ENCODE data around the gene LTB4R2. TPM values are rescaled to one million over a fixed set of nuclear protein-coding genes. Genes with fewer than 3 reads are reported as not detected.

Gene LTB4R2
- total RNA-seq, 4 donors from 2014 or later: 88.1 to 173 (median 147) TPM

DNA sequence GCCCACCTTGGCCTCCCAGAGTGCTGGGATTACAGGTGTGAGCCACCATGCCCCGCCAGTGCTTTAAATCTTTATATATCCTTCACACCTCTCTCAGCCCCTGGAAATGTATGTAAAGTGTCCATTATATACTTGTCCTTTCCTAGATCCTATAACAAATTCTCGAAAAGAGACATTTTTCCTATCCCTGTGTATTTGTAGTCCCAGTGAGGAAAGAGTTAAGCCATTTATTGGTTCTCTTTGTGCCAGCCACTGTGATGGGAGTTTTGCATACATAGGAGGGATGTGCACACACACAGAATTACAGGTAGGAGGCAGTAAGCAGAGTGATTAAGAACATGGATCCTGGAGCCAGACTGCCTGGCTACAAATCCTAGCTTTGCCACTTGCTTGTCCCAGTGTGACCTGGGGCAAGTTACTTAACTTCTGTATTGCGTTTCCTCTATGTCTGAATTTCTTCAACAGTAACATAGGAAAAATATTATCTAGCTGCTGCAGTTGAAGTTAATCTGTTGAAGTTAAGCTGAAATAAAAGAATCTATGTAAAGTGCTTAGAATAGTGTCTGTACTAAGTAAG lies 36.4 kb upstream of the LTB4R2 start:
- H3K4me3 ChIP-seq (ENCODE audit: low read depth, poor library complexity, severe bottlenecking): no peak overlapping the region
- 39 to 77% methylated on average over 3 of the region's 3 CpGs for WGBS, 2 donors
- no peak for DNase-seq (ENCODE audit: low spot score in 2 of 2)
- intact Hi-C loops (cut with DNase I; ENCODE audit: low total_unique reads): no loop called here
- TF ChIP-seq, protein P1, sequence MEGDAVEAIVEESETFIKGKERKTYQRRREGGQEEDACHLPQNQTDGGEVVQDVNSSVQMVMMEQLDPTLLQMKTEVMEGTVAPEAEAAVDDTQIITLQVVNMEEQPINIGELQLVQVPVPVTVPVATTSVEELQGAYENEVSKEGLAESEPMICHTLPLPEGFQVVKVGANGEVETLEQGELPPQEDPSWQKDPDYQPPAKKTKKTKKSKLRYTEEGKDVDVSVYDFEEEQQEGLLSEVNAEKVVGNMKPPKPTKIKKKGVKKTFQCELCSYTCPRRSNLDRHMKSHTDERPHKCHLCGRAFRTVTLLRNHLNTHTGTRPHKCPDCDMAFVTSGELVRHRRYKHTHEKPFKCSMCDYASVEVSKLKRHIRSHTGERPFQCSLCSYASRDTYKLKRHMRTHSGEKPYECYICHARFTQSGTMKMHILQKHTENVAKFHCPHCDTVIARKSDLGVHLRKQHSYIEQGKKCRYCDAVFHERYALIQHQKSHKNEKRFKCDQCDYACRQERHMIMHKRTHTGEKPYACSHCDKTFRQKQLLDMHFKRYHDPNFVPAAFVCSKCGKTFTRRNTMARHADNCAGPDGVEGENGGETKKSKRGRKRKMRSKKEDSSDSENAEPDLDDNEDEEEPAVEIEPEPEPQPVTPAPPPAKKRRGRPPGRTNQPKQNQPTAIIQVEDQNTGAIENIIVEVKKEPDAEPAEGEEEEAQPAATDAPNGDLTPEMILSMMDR (IDR thresholded peaks at IDR 0.05): no peak
- no peak for TF ChIP-seq POLR2A (IDR thresholded peaks at IDR 0.05)

DNA sequence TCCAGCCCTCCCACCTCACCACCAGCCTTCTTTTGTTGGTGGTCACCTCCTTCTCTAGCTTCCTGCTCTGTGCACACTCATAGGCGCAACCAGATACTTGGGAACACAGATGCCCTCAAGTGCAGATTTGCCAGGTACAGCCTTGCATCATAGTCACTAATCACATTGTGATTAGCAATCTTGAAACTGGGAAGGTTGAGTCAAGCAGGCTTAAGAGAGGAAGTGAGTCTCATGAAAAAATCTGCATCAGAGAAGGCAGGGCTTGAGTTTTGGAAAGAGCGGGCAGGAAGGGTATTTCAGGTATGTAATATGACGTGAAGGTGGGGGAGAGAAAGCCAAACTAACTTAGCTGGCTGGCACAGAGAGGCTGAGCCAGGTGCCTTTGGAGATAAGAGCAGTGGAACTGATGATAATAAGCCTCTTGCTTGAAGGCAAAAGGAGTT lies 35.8 kb upstream of the LTB4R2 start:
- no peak for TF ChIP-seq POLR2A (IDR thresholded peaks at IDR 0.05)
- TF ChIP-seq, protein P1 (IDR thresholded peaks at IDR 0.05): no peak
- WGBS, 2 donors: 43 to 55% methylated on average over 3 of the region's 3 CpGs
- no peak overlapping the region for H3K4me3 ChIP-seq (ENCODE audit: low read depth, poor library complexity, severe bottlenecking)
- DNase-seq (ENCODE audit: low spot score in 2 of 2): no peak
- intact Hi-C loops (cut with DNase I; ENCODE audit: low total_unique reads): no loop called here

DNA sequence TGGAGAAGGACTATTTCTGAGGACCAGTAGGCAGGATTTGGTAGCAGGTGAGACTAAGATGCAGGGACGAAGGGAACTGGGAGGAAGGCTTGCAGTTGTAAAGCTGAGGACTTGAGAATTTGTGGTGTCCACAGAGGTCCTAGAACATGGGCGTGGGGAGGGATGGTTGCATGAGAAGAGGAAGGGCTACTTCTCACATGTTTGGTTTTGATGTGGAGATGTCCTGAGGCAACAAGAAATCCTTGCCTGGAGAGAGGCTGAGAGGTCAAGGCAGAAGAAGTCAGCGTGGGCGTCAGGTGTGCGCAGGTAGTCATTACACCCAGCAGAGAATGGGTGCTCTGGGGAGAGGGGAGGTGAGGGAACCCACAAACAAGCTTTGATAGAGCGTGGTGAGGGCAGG lies 32.9 kb upstream of the LTB4R2 start:
- no peak for TF ChIP-seq POLR2A (IDR thresholded peaks at IDR 0.05)
- TF ChIP-seq, protein P1 (IDR thresholded peaks at IDR 0.05): no peak
- intact Hi-C loops (cut with DNase I; ENCODE audit: low total_unique reads): no loop called here
- no peak overlapping the region for H3K4me3 ChIP-seq (ENCODE audit: low read depth, poor library complexity, severe bottlenecking)
- DNase-seq (ENCODE audit: low spot score in 2 of 2): no peak
- whole genome bisulfite sequencing, 2 donors: 85 to 91% methylated on average over 6 of the region's 6 CpGs

DNA sequence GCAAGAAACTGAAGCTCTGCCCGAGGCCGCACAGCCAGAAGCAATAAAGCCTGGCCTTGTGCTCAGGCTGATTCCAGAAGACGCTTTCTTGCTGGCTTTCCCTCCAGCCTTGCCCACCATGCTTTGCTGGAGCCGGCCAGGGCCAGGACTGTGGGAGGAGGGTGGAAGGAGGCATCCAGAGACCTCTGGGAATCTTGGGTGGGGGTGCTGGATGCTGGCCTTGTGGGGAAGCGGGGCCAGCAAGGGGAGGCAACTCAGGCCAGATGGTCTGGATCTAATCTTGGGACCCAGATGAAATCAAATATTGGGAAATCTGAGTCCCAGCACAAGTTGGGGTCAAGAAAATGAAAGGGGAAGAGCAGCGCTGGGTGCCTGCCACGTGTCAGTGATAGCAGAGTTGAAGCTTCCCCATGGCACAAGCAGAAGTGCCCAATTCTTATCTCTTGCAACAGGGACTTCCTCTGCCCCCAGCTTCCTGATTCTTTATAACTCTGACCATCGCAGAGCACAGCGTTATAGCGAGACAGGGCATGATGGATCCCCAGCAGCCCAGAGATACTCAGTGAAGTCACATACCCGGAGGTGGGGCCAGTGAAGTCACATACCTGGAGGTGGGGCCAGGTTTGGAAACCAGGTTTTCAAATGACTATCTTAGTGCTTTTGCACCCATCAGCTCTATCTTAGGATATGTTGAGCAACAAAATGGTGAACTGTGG lies 32.2 kb upstream of the LTB4R2 start:
- TF ChIP-seq, protein P1 (IDR thresholded peaks at IDR 0.05): no peak
- no peak for TF ChIP-seq POLR2A (IDR thresholded peaks at IDR 0.05)
- H3K4me3 ChIP-seq (ENCODE audit: low read depth, poor library complexity, severe bottlenecking): no peak overlapping the region
- 66 to 82% methylated on average over 11 of the region's 11 CpGs for WGBS, 2 donors
- intact Hi-C loops (cut with DNase I; ENCODE audit: low total_unique reads): no loop called here
- DNase-seq (ENCODE audit: low spot score in 2 of 2): peak in 1 of 2 donors; percentile 79

DNA sequence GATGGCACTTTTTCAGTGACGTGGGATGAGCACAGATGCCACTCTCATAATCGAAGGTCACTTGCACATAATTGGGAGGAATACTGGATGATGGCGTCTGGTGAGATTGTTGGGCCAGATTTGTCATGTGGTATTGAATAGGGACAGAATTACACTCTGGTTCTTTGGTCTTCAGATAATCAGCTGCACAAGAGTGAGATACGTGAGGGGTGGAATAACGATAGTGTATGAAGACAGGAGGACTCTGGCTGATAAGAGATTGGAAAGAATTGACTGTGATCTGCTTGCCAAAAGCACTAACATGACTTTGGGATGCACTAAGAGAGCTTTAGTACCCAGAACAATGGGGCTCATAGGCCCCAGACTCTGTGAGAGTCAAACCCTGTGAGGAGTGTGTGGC lies 31.5 kb upstream of the LTB4R2 start:
- TF ChIP-seq POLR2A (IDR thresholded peaks at IDR 0.05): no peak
- TF ChIP-seq, protein P1 (IDR thresholded peaks at IDR 0.05): no peak
- DNase-seq (ENCODE audit: low spot score in 2 of 2): no peak
- intact Hi-C loops (cut with DNase I; ENCODE audit: low total_unique reads): no loop called here
- no peak overlapping the region for H3K4me3 ChIP-seq (ENCODE audit: low read depth, poor library complexity, severe bottlenecking)
- WGBS, 2 donors: 91 to 93% methylated on average over 5 of the region's 5 CpGs

Measured in lower leg skin (tissue), 4 donors.